Suprapubic skin (tissue), 3 donors: ENCODE data around the gene CKM.

Experiments used
- POLR2A ChIP-seq, 2 donors: fragments of 450-650 bp; IDR thresholded peaks; one replicate each; pipeline ENCODE4 v1.6.1; 2017; ENCODE audit warnings: antibody characterized with exemption in 2 of 2, mild to moderate bottlenecking in 2 of 2, moderate library complexity in 2 of 2
- TF ChIP-seq, protein P1 (sequence below), 2 donors: fragments of 200-600 bp in 1 of 2; fragments of 450-650 bp in 1 of 2; sonication (generic) in 1 of 2; IDR thresholded peaks; one replicate each; pipeline ENCODE4 v1.5.1; 2016 to 2019; ENCODE audit warnings: antibody characterized with exemption in 2 of 2, mild to moderate bottlenecking in 1 of 2, moderate library complexity in 1 of 2

DNA sequence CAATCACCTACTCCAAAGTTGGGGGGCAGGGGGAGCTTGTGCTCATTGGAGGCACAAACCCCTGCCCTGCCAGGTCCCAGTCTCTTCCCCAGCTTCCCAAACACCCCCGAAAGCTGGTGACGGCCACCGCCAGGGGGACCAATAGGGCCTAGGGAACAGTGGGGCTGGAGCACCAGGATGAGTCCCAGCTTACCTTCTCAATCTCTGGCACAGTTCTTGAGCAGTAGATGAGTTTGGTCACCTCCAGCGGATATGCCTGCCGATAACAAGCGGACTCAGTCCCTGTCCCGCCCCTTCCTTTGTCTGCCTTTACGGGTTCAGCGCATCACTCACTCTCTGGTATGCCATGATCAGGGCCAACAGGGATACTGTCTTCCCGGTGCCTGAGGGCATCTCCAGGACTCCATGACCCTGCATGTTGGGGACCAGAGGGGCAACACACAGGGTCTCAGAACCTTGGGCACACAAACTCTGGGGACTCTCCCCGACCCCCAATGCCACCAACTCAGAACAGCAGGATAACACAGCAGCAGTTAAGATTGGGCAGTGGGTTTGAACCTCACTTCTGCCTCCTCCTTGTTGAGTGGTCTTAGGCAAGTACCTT, 46.2 kb upstream of the CKM start:
- TF ChIP-seq, protein P1, sequence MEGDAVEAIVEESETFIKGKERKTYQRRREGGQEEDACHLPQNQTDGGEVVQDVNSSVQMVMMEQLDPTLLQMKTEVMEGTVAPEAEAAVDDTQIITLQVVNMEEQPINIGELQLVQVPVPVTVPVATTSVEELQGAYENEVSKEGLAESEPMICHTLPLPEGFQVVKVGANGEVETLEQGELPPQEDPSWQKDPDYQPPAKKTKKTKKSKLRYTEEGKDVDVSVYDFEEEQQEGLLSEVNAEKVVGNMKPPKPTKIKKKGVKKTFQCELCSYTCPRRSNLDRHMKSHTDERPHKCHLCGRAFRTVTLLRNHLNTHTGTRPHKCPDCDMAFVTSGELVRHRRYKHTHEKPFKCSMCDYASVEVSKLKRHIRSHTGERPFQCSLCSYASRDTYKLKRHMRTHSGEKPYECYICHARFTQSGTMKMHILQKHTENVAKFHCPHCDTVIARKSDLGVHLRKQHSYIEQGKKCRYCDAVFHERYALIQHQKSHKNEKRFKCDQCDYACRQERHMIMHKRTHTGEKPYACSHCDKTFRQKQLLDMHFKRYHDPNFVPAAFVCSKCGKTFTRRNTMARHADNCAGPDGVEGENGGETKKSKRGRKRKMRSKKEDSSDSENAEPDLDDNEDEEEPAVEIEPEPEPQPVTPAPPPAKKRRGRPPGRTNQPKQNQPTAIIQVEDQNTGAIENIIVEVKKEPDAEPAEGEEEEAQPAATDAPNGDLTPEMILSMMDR (IDR thresholded peaks at IDR 0.05) = no peak
- TF ChIP-seq POLR2A (IDR thresholded peaks at IDR 0.05) = no peak
